GM12891 (cell line): Measurements from ENCODE around the gene APOLD1.

Experiments
- PAX5 ChIP-seq: IDR thresholded peaks from 2 replicates; pipeline ENCODE4 v1.6.1; 2011; ENCODE audit warnings: low read length, moderate library complexity, mild to moderate bottlenecking; ENCODE audit not compliant: insufficient read depth, severe bottlenecking
- POLR2A ChIP-seq: IDR thresholded peaks from 2 replicates; pipeline ENCODE4 v1.6.1; 2011; ENCODE audit warnings: low read depth, low read length, control low read depth
- POLR2AphosphoS5 ChIP-seq: IDR thresholded peaks from 2 replicates; pipeline ENCODE4 v1.6.1; 2011; ENCODE audit warnings: low read depth, low read length, control low read depth
- POU2F2 ChIP-seq: IDR thresholded peaks from 2 replicates; pipeline ENCODE4 v1.6.1; 2011; ENCODE audit warnings: low read depth, mild to moderate bottlenecking, control low read depth, low read length, moderate library complexity
- SPI1 ChIP-seq: IDR thresholded peaks from 2 replicates; pipeline ENCODE4 v1.6.1; 2011; ENCODE audit warnings: low read depth, low read length, control low read depth
- TAF1 ChIP-seq: IDR thresholded peaks from 2 replicates; pipeline ENCODE4 v1.6.1; 2011; ENCODE audit warnings: low read depth, low read length, control low read depth

DNA sequence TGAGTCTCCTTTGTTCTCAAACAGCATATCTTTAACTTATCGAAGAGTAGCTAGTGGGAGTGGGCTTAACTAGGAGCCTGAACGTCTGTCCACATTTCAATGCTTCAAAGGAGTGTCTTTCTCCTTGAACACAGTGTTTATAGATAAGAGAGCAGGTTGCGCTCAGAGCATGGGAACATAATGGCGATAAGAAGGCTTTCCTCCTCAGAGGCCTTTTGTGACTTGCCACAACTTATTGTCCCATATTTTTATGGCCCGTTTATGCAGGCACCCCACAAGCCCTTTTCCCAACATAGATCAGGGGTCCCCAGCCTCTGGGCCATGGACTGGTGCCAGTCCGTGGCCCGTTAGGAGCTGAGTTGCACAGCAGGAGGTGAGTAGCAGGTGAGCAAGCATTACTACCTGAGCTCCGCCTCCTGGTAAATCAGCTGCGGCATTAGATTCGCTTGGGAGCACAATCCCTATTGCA is 25.1 kb downstream of the APOLD1 start:
- TF ChIP-seq POLR2AphosphoS5 (no peak), POLR2A (no peak), SPI1 (no peak), TAF1 (no peak), POU2F2 (no peak), PAX5 (no peak)
